Stomach (tissue), 9 donors: ENCODE data around the gene SUV39H2. TPM values are rescaled to one million over a fixed set of nuclear protein-coding genes. Genes with fewer than 3 reads are reported as not detected.

ENCODE experiments used
- DNase-seq, 2 donors: peaks; one replicate each; pipeline versions ENCODE4 v3.0.0 to v3.0.0-alpha.2; 2013 to 2019
- H3K27ac ChIP-seq, 5 donors: fragments of 200-600 bp in 4 of 5; sonication (generic) in 4 of 5; one replicate each; pipeline ENCODE4 v1.5.1; 2013 to 2019; ENCODE audit warnings: mild to moderate bottlenecking in 1 of 5, moderate library complexity in 1 of 5
- H3K27me3 ChIP-seq, 3 donors: fragments of 200-600 bp; sonication (generic); one replicate each; pipeline ENCODE4 v1.5.1; 2017 to 2019; ENCODE audit warnings: mixed run types in 1 of 3
- H3K36me3 ChIP-seq, 4 donors: fragments of 200-600 bp; sonication (generic); 1 replicate in 3 of 4; 2 replicates in 1 of 4; pipeline ENCODE4 v1.5.1; 2016 to 2019
- H3K4me1 ChIP-seq, 4 donors: fragments of 200-600 bp; sonication (generic); one replicate each; pipeline ENCODE4 v1.5.1; 2016 to 2019
- H3K4me3 ChIP-seq, 4 donors: fragments of 200-600 bp; sonication (generic) in 3 of 4; one replicate each; pipeline ENCODE4 v1.5.1; 2016 to 2019; ENCODE audit warnings: mild to moderate bottlenecking in 1 of 4
- H3K9me3 ChIP-seq, 4 donors: fragments of 200-600 bp; sonication (generic); one replicate each; pipeline ENCODE4 v1.5.1; 2016 to 2019
- EP300 ChIP-seq: sonication (generic); formaldehyde crosslinking; IDR thresholded peaks from one replicate; pipeline ENCODE4 v1.6.1; 2017; ENCODE audit warnings: antibody characterized with exemption
- POLR2A ChIP-seq, 4 donors: fragments of 450-650 bp; IDR thresholded peaks; one replicate each; pipeline ENCODE4 v1.6.1; 2016; ENCODE audit warnings: antibody characterized with exemption in 4 of 4, control low read depth in 2 of 4, mild to moderate bottlenecking in 1 of 4, moderate library complexity in 1 of 4
- POLR2AphosphoS5 ChIP-seq, 3 donors: sonication (generic); formaldehyde crosslinking; IDR thresholded peaks; one replicate each; pipeline ENCODE4 v1.6.1; 2016; ENCODE audit warnings: antibody characterized with exemption in 3 of 3
- WGBS, 5 donors: extraction: QIAGEN DNeasy Blood & Tissue Kit in 3 of 5; methylation state at CpG; one replicate each; pipeline versions ENCODE4 v1.1.5 to v1.1.7; 2013 to 2018; 5-methylcytosine and 5-hydroxymethylcytosine counted together
- intact Hi-C: fragments of 100-400 bp; cut with DNase I; formaldehyde crosslinking; loops from one replicate; pipeline ENCODE4 v1.15.1; 2023; ENCODE audit warnings: low total_unique reads
- polyA plus RNA-seq, 3 donors: library from polyadenylated mRNA; stranded (reverse); fragments of 200-250 nt; gene quantifications; one replicate each; pipeline ENCODE4 v1.2.3, GENCODE V29; 2013
- total RNA-seq, 5 donors: library from RNA; depleted of rRNA; stranded (reverse); fragments of >200 nt; gene quantifications; one replicate each; pipeline versions ENCODE4 v1.1.0 to v1.2.3, GENCODE V29; 2014 to 2016
- TF ChIP-seq, protein P1 (sequence below), 7 experiments: fragments of 450-650 bp in 4 of 7; fragments of 200-600 bp in 3 of 7; sonication (generic) in 3 of 7; IDR thresholded peaks; one replicate each; pipeline ENCODE4 v1.5.1; 2016 to 2019; ENCODE audit warnings: antibody characterized with exemption in 7 of 7, control low read depth in 2 of 7, mild to moderate bottlenecking in 1 of 7
- donor health status: healthy with polysubstance abuse.
- donor health status: Bipolar disorder and iron deficiency.
- donor health status: healthy.

SUV39H2 gene
- total and polyA plus RNA-seq, 8 donors = 0.58 to 68.3 (median 5.7) TPM

GRCh38 chr10:14880229-14880628 is 1.6 kb downstream of the SUV39H2 start:
- Histone ChIP-seq H3K4me3 (peak overlapping the region in 2 of 4 donors; percentile 93 to 98), H3K27me3 (no peaks in the 10 kb centered on the region), H3K36me3 (no peaks in the 10 kb centered on the region), H3K27ac (no peak overlapping the region), H3K9me3 (no peaks in the 10 kb centered on the region), H3K4me1 (peaks cover 4 to 31% (median 25%) of the 10 kb centered on the region in 4 donors)
- intact Hi-C loops = no loop called here
- TF ChIP-seq POLR2AphosphoS5 (IDR thresholded peaks at IDR 0.05) (no peak), POLR2A (IDR thresholded peaks at IDR 0.05) (no peak), EP300 (no peak)
- TF ChIP-seq, protein P1, sequence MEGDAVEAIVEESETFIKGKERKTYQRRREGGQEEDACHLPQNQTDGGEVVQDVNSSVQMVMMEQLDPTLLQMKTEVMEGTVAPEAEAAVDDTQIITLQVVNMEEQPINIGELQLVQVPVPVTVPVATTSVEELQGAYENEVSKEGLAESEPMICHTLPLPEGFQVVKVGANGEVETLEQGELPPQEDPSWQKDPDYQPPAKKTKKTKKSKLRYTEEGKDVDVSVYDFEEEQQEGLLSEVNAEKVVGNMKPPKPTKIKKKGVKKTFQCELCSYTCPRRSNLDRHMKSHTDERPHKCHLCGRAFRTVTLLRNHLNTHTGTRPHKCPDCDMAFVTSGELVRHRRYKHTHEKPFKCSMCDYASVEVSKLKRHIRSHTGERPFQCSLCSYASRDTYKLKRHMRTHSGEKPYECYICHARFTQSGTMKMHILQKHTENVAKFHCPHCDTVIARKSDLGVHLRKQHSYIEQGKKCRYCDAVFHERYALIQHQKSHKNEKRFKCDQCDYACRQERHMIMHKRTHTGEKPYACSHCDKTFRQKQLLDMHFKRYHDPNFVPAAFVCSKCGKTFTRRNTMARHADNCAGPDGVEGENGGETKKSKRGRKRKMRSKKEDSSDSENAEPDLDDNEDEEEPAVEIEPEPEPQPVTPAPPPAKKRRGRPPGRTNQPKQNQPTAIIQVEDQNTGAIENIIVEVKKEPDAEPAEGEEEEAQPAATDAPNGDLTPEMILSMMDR (IDR thresholded peaks at IDR 0.05) = no peak
- 51 to 68% (median 57%) methylated on average over 7 of the region's 7 CpGs for WGBS, 5 donors
- DNase-seq = peak in 1 of 2 donors; percentile 35

GRCh38 chr10:14884082-14884481 is 5.4 kb downstream of the SUV39H2 start:
- 90 to 96% (median 92%) methylated on average over 3 of the region's 3 CpGs for WGBS, 5 donors
- no peaks in the 10 kb centered on the region for H3K9me3 ChIP-seq
- no peak overlapping the region for H3K4me3 ChIP-seq
- no peaks in the 10 kb centered on the region for H3K36me3 ChIP-seq
- no peak overlapping the region for H3K27ac ChIP-seq
- H3K27me3 ChIP-seq = no peaks in the 10 kb centered on the region
- H3K4me1 ChIP-seq = peaks cover 4 to 15% (median 12%) of the 10 kb centered on the region in 4 donors
- TF ChIP-seq EP300 (no peak), POLR2A (IDR thresholded peaks at IDR 0.05) (no peak), POLR2AphosphoS5 (IDR thresholded peaks at IDR 0.05) (no peak)
- TF ChIP-seq, protein P1 (IDR thresholded peaks at IDR 0.05) = no peak
- no peak for DNase-seq
- intact Hi-C loops = no loop called here

DNA sequence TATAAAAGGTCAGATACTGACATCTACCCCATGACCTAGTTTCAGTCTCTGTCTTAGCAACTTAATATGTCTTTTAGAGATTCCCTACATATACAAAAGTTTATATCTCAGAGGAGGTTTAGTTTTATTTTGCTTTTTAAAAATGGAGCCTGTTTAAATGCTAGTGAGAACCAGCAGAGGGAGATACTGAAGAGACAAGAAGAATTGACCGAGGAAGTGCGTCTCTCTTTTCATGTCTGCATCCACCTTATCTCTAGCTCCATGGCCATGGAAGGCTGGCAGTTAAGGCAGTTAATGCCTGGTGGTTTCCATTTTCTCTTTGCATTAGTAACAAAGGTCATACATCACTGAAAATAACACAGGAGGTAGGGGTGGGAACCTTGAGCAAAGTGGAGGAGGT is 10.7 kb downstream of the SUV39H2 start:
- no peak overlapping the region for H3K4me3 ChIP-seq
- TF ChIP-seq EP300 = no peak
- TF ChIP-seq, protein P1 (IDR thresholded peaks at IDR 0.05) = no peak
- no peak for TF ChIP-seq POLR2AphosphoS5 (IDR thresholded peaks at IDR 0.05)
- no peak for TF ChIP-seq POLR2A (IDR thresholded peaks at IDR 0.05)
- H3K27ac ChIP-seq = no peak overlapping the region
- H3K36me3 ChIP-seq = no peaks in the 10 kb centered on the region
- H3K4me1 ChIP-seq = no peaks in the 10 kb centered on the region
- WGBS, 5 donors = 88 to 93% (median 89%) methylated on average over 2 of the region's 2 CpGs
- peak in 1 of 2 donors; percentile 6 for DNase-seq
- no peaks in the 10 kb centered on the region for H3K27me3 ChIP-seq
- intact Hi-C loops = no loop called here
- H3K9me3 ChIP-seq = no peaks in the 10 kb centered on the region

DNA sequence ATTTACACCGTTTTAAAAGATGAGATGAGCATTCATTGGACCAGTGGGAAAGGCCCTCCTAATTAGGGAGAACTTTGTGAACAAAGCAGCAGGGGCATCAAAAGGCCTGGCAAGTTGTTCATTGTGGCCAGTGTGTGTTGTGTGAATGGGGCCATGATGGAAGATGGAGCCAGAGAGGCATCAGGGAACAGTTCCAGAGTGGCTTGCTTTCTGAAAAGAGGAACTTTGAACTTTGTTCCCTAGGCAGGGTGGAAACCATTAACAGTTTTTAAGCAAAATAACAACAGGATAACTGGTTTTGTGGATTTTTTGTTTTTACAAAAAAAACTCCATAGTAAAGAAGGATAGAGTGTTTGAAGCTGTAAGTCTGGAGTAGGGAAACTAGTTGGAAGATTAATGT is 12.5 kb downstream of the SUV39H2 start:
- Histone ChIP-seq H3K36me3 (no peaks in the 10 kb centered on the region), H3K4me3 (no peak overlapping the region), H3K9me3 (no peaks in the 10 kb centered on the region), H3K27ac (no peak overlapping the region), H3K4me1 (no peaks in the 10 kb centered on the region), H3K27me3 (no peaks in the 10 kb centered on the region)
- no peak for TF ChIP-seq EP300
- no peak for TF ChIP-seq POLR2A (IDR thresholded peaks at IDR 0.05)
- TF ChIP-seq, protein P1 (IDR thresholded peaks at IDR 0.05) = no peak
- no peak for TF ChIP-seq POLR2AphosphoS5 (IDR thresholded peaks at IDR 0.05)
- DNase-seq = no peak
- WGBS, 5 donors = 93 to 97% (median 97%) methylated on average over 1 of the region's 1 CpG
- intact Hi-C loops = no loop called here
